ENCODE measurements around the gene CCT4. TPM values are rescaled to one million over a fixed set of nuclear protein-coding genes. Genes with fewer than 3 reads are reported as not detected.
"Not testable (repeated sequence)": the region's sequence is repeated elsewhere in the genome, so short reads cannot be mapped to it uniquely, and the experiment has no call there.

CCT4 gene
- total RNA-seq, 1 donor from 2014 or later: 109 TPM

DNA sequence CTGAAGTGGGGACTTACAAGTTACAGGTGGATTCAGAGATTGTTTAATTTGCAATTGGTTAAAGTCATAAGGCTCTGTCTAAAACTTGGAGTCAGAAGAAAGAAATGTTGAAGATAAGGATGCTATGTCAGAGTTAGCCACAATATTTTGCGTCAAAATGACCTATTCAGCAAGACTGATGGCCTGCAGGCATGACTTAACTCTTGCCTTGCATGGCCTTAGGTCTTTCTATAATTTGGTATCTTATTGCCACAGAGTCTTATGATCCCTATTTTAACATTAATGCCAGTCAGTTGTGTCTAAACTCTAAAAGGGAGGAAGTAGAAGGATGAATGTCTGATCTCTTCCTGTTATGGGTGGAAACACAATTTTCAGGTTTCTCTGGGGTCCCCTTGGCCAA lies 11.8 kb upstream of the CCT4 start:
- Mint-ChIP-seq H3K27ac (ENCODE audit: unreplicated experiment) (no peak overlapping the region), H3K4me1 (ENCODE audit: low read depth) (peaks cover 6% of the 10 kb centered on the region), H3K9me3 (ENCODE audit: low read depth) (no peaks in the 10 kb centered on the region), H3K4me3 (ENCODE audit: unreplicated experiment) (no peak overlapping the region), H3K27me3 (ENCODE audit: low read depth) (no peaks in the 10 kb centered on the region), H3K36me3 (ENCODE audit: low read depth) (no peaks in the 10 kb centered on the region)
- TF ChIP-seq, protein P1, sequence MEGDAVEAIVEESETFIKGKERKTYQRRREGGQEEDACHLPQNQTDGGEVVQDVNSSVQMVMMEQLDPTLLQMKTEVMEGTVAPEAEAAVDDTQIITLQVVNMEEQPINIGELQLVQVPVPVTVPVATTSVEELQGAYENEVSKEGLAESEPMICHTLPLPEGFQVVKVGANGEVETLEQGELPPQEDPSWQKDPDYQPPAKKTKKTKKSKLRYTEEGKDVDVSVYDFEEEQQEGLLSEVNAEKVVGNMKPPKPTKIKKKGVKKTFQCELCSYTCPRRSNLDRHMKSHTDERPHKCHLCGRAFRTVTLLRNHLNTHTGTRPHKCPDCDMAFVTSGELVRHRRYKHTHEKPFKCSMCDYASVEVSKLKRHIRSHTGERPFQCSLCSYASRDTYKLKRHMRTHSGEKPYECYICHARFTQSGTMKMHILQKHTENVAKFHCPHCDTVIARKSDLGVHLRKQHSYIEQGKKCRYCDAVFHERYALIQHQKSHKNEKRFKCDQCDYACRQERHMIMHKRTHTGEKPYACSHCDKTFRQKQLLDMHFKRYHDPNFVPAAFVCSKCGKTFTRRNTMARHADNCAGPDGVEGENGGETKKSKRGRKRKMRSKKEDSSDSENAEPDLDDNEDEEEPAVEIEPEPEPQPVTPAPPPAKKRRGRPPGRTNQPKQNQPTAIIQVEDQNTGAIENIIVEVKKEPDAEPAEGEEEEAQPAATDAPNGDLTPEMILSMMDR (IDR thresholded peaks at IDR 0.05): no peak
- DNase-seq (ENCODE audit: low spot score): no peak

DNA sequence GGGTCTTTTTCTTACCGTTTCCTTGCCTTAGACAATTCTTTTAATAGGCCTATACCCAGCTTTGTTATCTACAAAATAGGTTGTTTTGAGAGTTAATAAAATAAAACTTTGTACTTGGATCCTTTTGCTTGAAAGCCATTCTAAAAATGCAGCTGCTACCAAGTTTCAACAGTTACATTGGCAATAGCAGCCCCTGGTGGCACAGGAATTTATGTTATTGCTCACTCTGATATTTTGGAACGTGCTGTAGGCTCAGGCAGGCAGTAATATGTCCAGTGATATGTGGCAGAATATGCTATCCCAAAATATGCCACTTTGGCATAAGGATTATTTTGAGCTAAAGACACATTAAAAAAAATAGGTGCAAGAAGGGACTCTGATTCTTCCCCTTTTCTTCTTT lies 10.4 kb upstream of the CCT4 start:
- Mint-ChIP-seq H3K4me3 (ENCODE audit: unreplicated experiment) (no peak overlapping the region), H3K27me3 (ENCODE audit: low read depth) (no peaks in the 10 kb centered on the region), H3K9me3 (ENCODE audit: low read depth) (no peaks in the 10 kb centered on the region), H3K36me3 (ENCODE audit: low read depth) (no peaks in the 10 kb centered on the region), H3K27ac (ENCODE audit: unreplicated experiment) (no peak overlapping the region), H3K4me1 (ENCODE audit: low read depth) (no peaks in the 10 kb centered on the region)
- DNase-seq (ENCODE audit: low spot score): no peak
- TF ChIP-seq, protein P1 (IDR thresholded peaks at IDR 0.05): peak; percentile 80

DNA sequence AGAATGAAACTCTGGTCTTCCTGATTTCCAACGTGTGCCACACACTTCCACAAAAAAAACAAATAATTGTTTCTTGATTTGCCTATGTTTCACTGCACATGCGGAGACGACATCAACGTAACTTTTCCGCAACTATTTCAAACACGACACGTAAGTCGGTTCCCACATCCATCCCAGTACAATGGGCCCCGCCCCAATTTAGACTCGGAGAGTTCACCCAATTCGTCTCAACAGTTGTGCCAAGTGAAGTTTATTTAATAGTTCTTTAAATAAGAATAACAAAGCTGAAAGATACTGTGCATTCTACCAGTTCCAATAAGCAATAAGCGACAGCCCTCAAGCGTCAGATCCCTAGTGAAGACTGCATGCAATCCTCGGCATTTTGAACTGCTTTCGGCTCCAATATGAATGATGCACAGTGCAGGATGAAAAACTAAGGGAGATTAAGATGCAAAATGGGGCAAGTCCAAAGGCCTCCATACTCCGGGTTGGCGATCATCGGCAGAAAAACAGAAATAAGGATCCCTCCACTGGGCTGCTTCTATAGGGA lies 664 bp downstream of the CCT4 start:
- Mint-ChIP-seq H3K9me3 (ENCODE audit: low read depth) (no peaks in the 10 kb centered on the region), H3K4me1 (ENCODE audit: low read depth) (peaks cover 24% of the 10 kb centered on the region), H3K27ac (ENCODE audit: unreplicated experiment) (peak overlapping the region; percentile 100), H3K27me3 (ENCODE audit: low read depth) (no peaks in the 10 kb centered on the region), H3K36me3 (ENCODE audit: low read depth) (peaks cover 8% of the 10 kb centered on the region), H3K4me3 (ENCODE audit: unreplicated experiment) (peak overlapping the region; percentile 97)
- TF ChIP-seq, protein P1 (IDR thresholded peaks at IDR 0.05): no peak
- no peak for DNase-seq (ENCODE audit: low spot score)

DNA sequence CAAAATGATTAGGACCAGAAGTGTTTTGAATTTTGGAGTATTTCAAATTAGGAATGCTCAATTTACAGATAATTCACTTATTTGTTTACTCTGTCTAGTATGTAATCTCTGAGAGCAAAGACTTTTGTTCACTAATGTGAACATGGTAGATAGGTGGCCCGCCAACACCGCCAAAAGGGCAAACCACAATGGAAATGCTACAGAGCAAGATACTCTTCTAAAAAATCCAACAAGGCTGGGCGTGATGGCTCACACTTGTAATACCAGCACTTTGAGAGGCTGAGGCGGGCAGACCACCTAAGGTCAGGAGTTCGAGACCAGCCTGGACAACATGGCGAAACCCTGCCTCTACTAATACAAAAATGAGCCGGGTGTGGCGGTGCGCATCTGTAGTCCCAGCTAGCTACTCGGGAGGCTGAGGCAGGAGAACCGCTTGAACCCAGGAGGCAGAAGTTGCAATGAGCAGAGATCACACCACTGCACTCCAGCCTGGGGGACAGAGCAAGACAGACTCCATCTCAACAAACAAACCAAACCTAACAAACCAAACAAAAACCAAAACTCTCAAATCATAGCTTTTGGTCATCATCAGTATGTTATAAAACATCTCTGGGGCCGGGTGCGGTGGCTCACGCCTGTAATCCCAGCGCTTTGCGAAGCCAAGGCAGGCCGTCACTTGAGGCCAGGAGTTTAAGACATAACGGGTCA lies 2.4 kb downstream of the CCT4 start:
- TF ChIP-seq, protein P1 (IDR thresholded peaks at IDR 0.05): no peak
- H3K36me3 Mint-ChIP-seq (ENCODE audit: low read depth): peaks cover 13% of the 10 kb centered on the region
- DNase-seq (ENCODE audit: low spot score): no peak
- no peaks in the 10 kb centered on the region for H3K9me3 Mint-ChIP-seq (ENCODE audit: low read depth)
- peak overlapping the region; percentile 97 for H3K4me3 Mint-ChIP-seq (ENCODE audit: unreplicated experiment)
- H3K4me1 Mint-ChIP-seq (ENCODE audit: low read depth): peaks cover 24% of the 10 kb centered on the region
- H3K27me3 Mint-ChIP-seq (ENCODE audit: low read depth): no peaks in the 10 kb centered on the region
- H3K27ac Mint-ChIP-seq (ENCODE audit: unreplicated experiment): peak overlapping the region; percentile 100

DNA sequence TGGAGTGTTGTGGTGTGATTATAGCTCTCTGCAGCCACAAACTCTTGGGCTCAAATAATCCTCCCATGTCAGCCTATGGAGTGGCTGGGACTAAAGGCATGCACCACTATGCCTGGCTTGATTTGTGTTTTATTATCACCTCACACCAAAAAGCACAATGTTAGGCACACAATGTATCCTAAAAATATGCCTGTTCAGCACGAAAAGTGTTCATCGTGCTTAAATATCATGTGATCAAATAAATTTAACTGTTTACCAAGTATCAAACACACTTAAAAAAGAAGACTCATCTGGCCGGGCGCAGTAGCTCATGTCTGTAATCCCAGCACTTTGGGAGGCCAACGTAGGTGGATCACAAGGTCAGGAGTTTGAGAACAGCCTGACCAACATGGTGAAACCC lies 5.6 kb downstream of the CCT4 start:
- TF ChIP-seq, protein P1 (IDR thresholded peaks at IDR 0.05): no peak
- no peaks in the 10 kb centered on the region for H3K27me3 Mint-ChIP-seq (ENCODE audit: low read depth)
- DNase-seq (ENCODE audit: low spot score): no peak
- H3K9me3 Mint-ChIP-seq (ENCODE audit: low read depth): no peaks in the 10 kb centered on the region
- no peak overlapping the region for H3K27ac Mint-ChIP-seq (ENCODE audit: unreplicated experiment)
- peaks cover 22% of the 10 kb centered on the region for H3K4me1 Mint-ChIP-seq (ENCODE audit: low read depth)
- no peak overlapping the region for H3K4me3 Mint-ChIP-seq (ENCODE audit: unreplicated experiment)
- H3K36me3 Mint-ChIP-seq (ENCODE audit: low read depth): peaks cover 22% of the 10 kb centered on the region

DNA sequence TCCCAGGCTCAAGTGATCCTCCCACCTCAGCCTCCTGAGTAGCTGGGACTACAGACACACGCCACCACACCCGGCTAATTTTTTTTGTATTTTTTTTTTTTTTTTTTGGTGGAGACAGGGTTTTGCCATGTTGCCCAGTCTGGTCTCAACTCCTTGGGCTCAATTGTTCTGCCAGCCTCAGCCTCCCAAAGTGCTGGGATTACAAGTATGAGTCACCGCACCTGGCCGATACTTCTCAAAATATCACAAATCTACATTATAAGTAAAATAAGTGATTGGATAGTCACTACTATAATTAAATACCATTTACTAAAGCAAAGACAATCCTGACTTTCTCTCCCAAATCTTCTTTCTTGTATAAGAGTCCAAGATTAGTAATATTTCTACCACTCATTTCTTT lies 9.1 kb downstream of the CCT4 start:
- H3K27me3 Mint-ChIP-seq (ENCODE audit: low read depth); H3K9me3 Mint-ChIP-seq (ENCODE audit: low read depth); DNase-seq (ENCODE audit: low spot score); H3K4me3 Mint-ChIP-seq (ENCODE audit: unreplicated experiment); H3K4me1 Mint-ChIP-seq (ENCODE audit: low read depth); H3K27ac Mint-ChIP-seq (ENCODE audit: unreplicated experiment): not testable (repeated sequence)
- H3K36me3 Mint-ChIP-seq (ENCODE audit: low read depth): peaks cover 32% of the 10 kb centered on the region

Measured in chondrocyte (in vitro differentiated cells).